Osteoblast (primary cell): ENCODE measurements around the gene PBX4. TPM values are rescaled to one million over a fixed set of nuclear protein-coding genes. Genes with fewer than 3 reads are reported as not detected.
"Not testable (repeated sequence)": the region's sequence is repeated elsewhere in the genome, so short reads cannot be mapped to it uniquely, and the experiment has no call there.

Source experiments
- DNase-seq: peaks from one replicate; pipeline ENCODE4 v3.0.0; 2011; ENCODE audit warnings: low spot score, mixed read lengths; ENCODE audit not compliant: insufficient read length; ENCODE audit errors: missing footprints
- H2AFZ ChIP-seq: 2 replicates; pipeline ENCODE4 v1.6.0; 2011; ENCODE audit warnings: mild to moderate bottlenecking, low read length
- H3K27ac ChIP-seq: 2 replicates; pipeline ENCODE4 v1.5.1; 2011; ENCODE audit warnings: mild to moderate bottlenecking, low read depth, low read length, moderate library complexity
- H3K27me3 ChIP-seq: 2 replicates; pipeline ENCODE4 v1.6.0; 2012; ENCODE audit warnings: mild to moderate bottlenecking, control low read depth, inconsistent platforms, low read length, moderate library complexity; ENCODE audit not compliant: insufficient read depth
- H3K36me3 ChIP-seq: 2 replicates; pipeline ENCODE4 v1.5.1; 2011; ENCODE audit warnings: mild to moderate bottlenecking, low read length, control low read depth, moderate library complexity; ENCODE audit not compliant: insufficient read depth
- H3K4me1 ChIP-seq: 2 replicates; pipeline ENCODE4 v1.5.1; 2011; ENCODE audit warnings: mild to moderate bottlenecking, low read length, control low read depth, moderate library complexity; ENCODE audit not compliant: insufficient read depth
- H3K4me2 ChIP-seq: 2 replicates; pipeline ENCODE4 v1.6.0; 2011; ENCODE audit warnings: mild to moderate bottlenecking, low read length; ENCODE audit not compliant: insufficient read depth
- H3K4me3 ChIP-seq: fragments of 200-600 bp; sonication (generic); 3 replicates; pipeline ENCODE4 v1.5.1; 2012; ENCODE audit warnings: mild to moderate bottlenecking, low read length, inconsistent platforms; ENCODE audit not compliant: insufficient read depth
- H3K79me2 ChIP-seq: 2 replicates; pipeline ENCODE4 v1.6.0; 2012; ENCODE audit warnings: mild to moderate bottlenecking, low read length, control low read depth, inconsistent platforms; ENCODE audit not compliant: insufficient read depth
- H3K9me3 ChIP-seq: 2 replicates; pipeline ENCODE4 v1.5.1; 2011; ENCODE audit warnings: low read depth, low read length, control low read depth
- H4K20me1 ChIP-seq: 2 replicates; pipeline ENCODE4 v1.6.0; 2012; ENCODE audit warnings: mild to moderate bottlenecking, low read length, control low read depth; ENCODE audit not compliant: insufficient read depth
- CTCF ChIP-seq: IDR thresholded peaks from 2 replicates; pipeline ENCODE4 v1.5.1; 2011; ENCODE audit warnings: mild to moderate bottlenecking, low read depth, low read length, moderate library complexity; ENCODE audit errors: extremely low read depth
- total RNA-seq: library from RNA; depleted of rRNA; stranded (reverse); fragments of >200 nt; gene quantifications from 2 replicates; pipeline ENCODE4 v1.2.3, GENCODE V29; 2012

Gene PBX4
- total RNA-seq, 1 donor = 0.36 TPM

GRCh38 chr19:19619181-19619848 is 828 bp upstream of the PBX4 start:
- Histone ChIP-seq H3K4me1 (peaks cover 8% of the 10 kb centered on the region), H2AFZ (peak overlapping the region; percentile 29), H3K36me3 (no peaks in the 10 kb centered on the region), H4K20me1 (no peaks in the 10 kb centered on the region), H3K79me2 (no peaks in the 10 kb centered on the region), H3K27ac (no peak overlapping the region), H3K4me3 (peak overlapping the region; percentile 71), H3K27me3 (no peaks in the 10 kb centered on the region), H3K9me3 (no peaks in the 10 kb centered on the region), H3K4me2 (peak overlapping the region; percentile 81)
- peak; percentile 48 for DNase-seq
- no peak for TF ChIP-seq CTCF

DNA sequence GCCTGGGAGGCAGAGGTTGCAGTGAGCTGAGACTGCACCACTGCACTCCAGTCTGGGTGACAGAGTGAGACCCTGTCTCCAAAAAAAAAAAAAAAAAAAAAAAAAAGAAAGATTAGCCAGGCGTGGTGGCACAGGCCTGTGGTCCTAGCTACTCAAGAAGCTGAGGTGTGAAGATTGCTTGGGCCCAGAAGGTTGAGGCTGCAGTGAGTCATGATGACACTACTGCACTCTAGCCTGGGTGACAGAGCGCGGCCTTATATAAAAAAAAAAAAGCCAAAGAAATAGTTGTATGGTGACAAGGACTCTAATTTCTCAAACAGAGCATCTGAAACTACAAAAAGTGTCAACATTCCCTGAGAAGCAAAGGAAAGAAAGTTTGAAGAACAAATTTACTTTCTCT is 3.4 kb downstream of the PBX4 start:
- Histone ChIP-seq H3K79me2 (no peaks in the 10 kb centered on the region), H3K4me3 (no peak overlapping the region), H3K4me1 (peaks cover 8% of the 10 kb centered on the region), H2AFZ (no peak overlapping the region), H3K9me3 (no peaks in the 10 kb centered on the region), H3K27me3 (no peaks in the 10 kb centered on the region), H3K27ac (no peak overlapping the region), H3K36me3 (no peaks in the 10 kb centered on the region), H3K4me2 (no peak overlapping the region), H4K20me1 (no peaks in the 10 kb centered on the region)
- DNase-seq = peak; percentile 48
- TF ChIP-seq CTCF = no peak

GRCh38 chr19:19613506-19613905 is 5.0 kb downstream of the PBX4 start:
- no peak overlapping the region for H3K4me3 ChIP-seq
- H3K36me3 ChIP-seq = no peaks in the 10 kb centered on the region
- TF ChIP-seq CTCF = no peak
- peaks cover 2% of the 10 kb centered on the region for H3K4me1 ChIP-seq
- H3K4me2 ChIP-seq = no peak overlapping the region
- H3K79me2 ChIP-seq = no peaks in the 10 kb centered on the region
- H4K20me1 ChIP-seq = no peaks in the 10 kb centered on the region
- H3K9me3 ChIP-seq = no peaks in the 10 kb centered on the region
- peak; percentile 78 for DNase-seq
- no peaks in the 10 kb centered on the region for H3K27me3 ChIP-seq
- H2AFZ ChIP-seq = no peak overlapping the region
- H3K27ac ChIP-seq = no peak overlapping the region

DNA sequence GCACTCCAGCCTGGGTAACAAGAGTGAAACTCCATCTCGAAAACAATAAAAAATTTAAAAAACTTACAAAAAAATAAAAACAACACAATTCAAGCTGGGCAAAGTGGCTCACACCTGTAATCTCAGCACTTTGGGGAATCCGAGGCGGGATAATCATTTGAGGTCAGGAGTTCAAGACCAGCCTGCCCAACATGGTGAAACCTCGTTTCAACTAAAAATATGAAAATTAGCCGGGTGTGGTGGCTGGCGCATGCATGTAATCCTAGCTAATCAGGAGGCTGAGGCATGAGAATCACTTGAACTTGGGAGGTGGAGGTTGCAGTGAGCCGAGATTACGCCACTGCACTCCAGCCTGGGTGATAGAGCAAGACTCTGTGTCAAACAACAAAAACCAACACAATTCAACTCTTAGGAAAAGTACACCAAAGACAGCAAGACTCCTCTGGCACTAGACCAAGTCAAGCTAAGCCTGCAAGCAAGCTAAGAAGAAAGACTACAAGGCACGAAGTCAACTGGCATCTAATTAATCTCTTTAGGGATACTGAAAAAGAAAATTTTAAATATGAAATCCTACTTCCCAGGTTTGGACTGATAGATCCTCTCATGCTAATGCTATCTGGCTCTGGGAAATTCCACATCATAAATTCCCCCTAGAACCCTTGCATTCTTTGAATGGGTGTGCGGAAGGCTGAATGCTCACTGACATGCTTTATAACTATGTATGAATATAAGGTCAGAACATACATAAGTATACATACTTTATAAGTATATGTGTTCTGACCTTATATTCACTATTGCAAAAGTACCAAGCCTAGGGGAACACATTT is 7.9 kb downstream of the PBX4 start:
- Histone ChIP-seq H3K4me2 (no peak overlapping the region), H3K27ac (no peak overlapping the region), H2AFZ (no peak overlapping the region), H3K9me3 (no peaks in the 10 kb centered on the region), H3K4me3 (no peak overlapping the region), H3K36me3 (no peaks in the 10 kb centered on the region), H3K27me3 (no peaks in the 10 kb centered on the region), H3K4me1 (peaks cover 2% of the 10 kb centered on the region), H3K79me2 (no peaks in the 10 kb centered on the region), H4K20me1 (no peaks in the 10 kb centered on the region)
- TF ChIP-seq CTCF = no peak
- DNase-seq = peak; percentile 17

GRCh38 chr19:19606686-19607085 is 11.8 kb downstream of the PBX4 start:
- H3K27ac ChIP-seq, H3K4me3 ChIP-seq, H3K4me1 ChIP-seq, H3K79me2 ChIP-seq, H3K36me3 ChIP-seq, H2AFZ ChIP-seq, H3K27me3 ChIP-seq, H3K4me2 ChIP-seq, DNase-seq, H3K9me3 ChIP-seq, H4K20me1 ChIP-seq: not testable (repeated sequence)
